22Rv1 (cell line): Measurements from ENCODE around the gene FAM89B.

Source experiments
- CTCF ChIP-seq: fragments of 450-650 bp; IDR thresholded peaks from 2 replicates; pipeline ENCODE4 v1.5.1; 2017; ENCODE audit warnings: mild to moderate bottlenecking
- ZFX ChIP-seq: fragments of 450-650 bp; IDR thresholded peaks from 2 replicates; pipeline ENCODE4 v1.6.1; 2017; ENCODE audit warnings: antibody characterized with exemption, borderline replicate concordance

GRCh38 chr11:65554057-65554818, 18.1 kb upstream of the FAM89B start:
- no peak for TF ChIP-seq CTCF
- no peak for TF ChIP-seq ZFX
